ENCODE data around the gene STAT2. TPM values are rescaled to one million over a fixed set of nuclear protein-coding genes. Genes with fewer than 3 reads are reported as not detected.

Gene STAT2
- total and polyA plus RNA-seq, 9 of the 15 experiments (the other 6 are each of a cell fraction or from before 2014, with no cell fraction given), result 15.5 to 46.9 (median 40.1) TPM

DNA sequence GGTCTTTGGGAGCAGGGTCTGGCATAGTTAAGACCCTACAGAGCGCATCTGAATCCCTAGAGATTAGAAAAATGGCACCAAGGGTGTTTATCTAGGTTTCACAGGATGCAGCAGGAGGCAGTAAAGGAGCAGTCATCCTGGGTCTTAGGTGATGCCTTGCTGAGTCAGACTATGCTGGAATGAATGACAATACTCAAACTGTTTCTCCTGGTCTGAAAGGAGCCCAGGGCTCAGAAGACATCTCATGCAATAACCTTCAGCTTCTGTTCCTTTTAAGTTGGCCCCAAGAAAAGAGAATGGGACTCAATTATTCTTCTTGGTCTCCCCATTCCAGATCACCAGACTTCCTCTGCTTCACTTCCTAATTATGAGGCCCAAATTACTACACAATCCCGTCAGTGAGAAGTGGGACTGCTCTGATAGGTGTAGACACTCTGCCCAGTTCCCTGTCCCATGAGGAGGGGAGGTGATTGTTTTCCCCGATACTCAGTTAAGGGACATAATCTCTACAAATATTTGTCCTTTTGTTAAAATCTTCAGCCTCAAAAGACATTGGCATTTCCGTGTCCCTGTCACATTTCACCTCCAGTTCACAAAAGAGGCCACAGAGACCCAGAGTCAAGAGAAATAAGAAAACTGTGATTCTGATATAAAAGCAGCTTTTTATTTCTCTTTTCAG, 17.5 kb upstream of the STAT2 start (continued):
- TF ChIP-seq, protein P1, sequence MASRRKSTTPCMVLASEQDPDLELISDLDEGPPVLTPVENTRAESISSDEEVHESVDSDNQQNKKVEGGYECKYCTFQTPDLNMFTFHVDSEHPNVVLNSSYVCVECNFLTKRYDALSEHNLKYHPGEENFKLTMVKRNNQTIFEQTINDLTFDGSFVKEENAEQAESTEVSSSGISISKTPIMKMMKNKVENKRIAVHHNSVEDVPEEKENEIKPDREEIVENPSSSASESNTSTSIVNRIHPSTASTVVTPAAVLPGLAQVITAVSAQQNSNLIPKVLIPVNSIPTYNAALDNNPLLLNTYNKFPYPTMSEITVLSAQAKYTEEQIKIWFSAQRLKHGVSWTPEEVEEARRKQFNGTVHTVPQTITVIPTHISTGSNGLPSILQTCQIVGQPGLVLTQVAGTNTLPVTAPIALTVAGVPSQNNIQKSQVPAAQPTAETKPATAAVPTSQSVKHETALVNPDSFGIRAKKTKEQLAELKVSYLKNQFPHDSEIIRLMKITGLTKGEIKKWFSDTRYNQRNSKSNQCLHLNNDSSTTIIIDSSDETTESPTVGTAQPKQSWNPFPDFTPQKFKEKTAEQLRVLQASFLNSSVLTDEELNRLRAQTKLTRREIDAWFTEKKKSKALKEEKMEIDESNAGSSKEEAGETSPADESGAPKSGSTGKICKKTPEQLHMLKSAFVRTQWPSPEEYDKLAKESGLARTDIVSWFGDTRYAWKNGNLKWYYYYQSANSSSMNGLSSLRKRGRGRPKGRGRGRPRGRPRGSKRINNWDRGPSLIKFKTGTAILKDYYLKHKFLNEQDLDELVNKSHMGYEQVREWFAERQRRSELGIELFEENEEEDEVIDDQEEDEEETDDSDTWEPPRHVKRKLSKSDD (conservative IDR thresholded peaks at IDR 0.05; ENCODE audit: low read length), result no peak
- no peak for TF ChIP-seq GTF2E2 (tag; IDR thresholded peaks at IDR 0.05)
- TF ChIP-seq PCBP1 (IDR thresholded peaks at IDR 0.05; ENCODE audit: low read depth, low read length, poor library complexity, severe bottlenecking), result no peak
- no peak for TF ChIP-seq ZNF347 (CRISPR knock-in tag; IDR thresholded peaks at IDR 0.05; ENCODE audit: low read depth)
- no peak for TF ChIP-seq POLR3A (IDR thresholded peaks at IDR 0.05; ENCODE audit: borderline replicate concordance, extremely low read depth, insufficient read depth, insufficient read length)
- TF ChIP-seq HNRNPUL1 (IDR thresholded peaks at IDR 0.05; ENCODE audit: low read length), result no peak
- TF ChIP-seq NCOA6 (IDR thresholded peaks at IDR 0.05), result no peak
- TF ChIP-seq, protein P2, sequence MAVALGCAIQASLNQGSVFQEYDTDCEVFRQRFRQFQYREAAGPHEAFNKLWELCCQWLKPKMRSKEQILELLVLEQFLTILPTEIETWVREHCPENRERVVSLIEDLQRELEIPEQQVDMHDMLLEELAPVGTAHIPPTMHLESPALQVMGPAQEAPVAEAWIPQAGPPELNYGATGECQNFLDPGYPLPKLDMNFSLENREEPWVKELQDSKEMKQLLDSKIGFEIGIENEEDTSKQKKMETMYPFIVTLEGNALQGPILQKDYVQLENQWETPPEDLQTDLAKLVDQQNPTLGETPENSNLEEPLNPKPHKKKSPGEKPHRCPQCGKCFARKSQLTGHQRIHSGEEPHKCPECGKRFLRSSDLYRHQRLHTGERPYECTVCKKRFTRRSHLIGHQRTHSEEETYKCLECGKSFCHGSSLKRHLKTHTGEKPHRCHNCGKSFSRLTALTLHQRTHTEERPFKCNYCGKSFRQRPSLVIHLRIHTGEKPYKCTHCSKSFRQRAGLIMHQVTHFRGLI (CRISPR knock-in tag; IDR thresholded peaks at IDR 0.05), result no peak
- TF ChIP-seq, protein P3, sequence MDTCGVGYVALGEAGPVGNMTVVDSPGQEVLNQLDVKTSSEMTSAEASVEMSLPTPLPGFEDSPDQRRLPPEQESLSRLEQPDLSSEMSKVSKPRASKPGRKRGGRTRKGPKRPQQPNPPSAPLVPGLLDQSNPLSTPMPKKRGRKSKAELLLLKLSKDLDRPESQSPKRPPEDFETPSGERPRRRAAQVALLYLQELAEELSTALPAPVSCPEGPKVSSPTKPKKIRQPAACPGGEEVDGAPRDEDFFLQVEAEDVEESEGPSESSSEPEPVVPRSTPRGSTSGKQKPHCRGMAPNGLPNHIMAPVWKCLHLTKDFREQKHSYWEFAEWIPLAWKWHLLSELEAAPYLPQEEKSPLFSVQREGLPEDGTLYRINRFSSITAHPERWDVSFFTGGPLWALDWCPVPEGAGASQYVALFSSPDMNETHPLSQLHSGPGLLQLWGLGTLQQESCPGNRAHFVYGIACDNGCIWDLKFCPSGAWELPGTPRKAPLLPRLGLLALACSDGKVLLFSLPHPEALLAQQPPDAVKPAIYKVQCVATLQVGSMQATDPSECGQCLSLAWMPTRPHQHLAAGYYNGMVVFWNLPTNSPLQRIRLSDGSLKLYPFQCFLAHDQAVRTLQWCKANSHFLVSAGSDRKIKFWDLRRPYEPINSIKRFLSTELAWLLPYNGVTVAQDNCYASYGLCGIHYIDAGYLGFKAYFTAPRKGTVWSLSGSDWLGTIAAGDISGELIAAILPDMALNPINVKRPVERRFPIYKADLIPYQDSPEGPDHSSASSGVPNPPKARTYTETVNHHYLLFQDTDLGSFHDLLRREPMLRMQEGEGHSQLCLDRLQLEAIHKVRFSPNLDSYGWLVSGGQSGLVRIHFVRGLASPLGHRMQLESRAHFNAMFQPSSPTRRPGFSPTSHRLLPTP (IDR thresholded peaks at IDR 0.05; ENCODE audit: borderline replicate concordance, extremely low read depth, insufficient read length), result no peak
- no peak for TF ChIP-seq ZBTB17 (CRISPR knock-in tag; IDR thresholded peaks at IDR 0.05)
- TF ChIP-seq STAG1 (CRISPR knock-in tag; IDR thresholded peaks at IDR 0.05; ENCODE audit: borderline replicate concordance), result no peak
- TF ChIP-seq, protein P4, sequence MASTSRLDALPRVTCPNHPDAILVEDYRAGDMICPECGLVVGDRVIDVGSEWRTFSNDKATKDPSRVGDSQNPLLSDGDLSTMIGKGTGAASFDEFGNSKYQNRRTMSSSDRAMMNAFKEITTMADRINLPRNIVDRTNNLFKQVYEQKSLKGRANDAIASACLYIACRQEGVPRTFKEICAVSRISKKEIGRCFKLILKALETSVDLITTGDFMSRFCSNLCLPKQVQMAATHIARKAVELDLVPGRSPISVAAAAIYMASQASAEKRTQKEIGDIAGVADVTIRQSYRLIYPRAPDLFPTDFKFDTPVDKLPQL (IDR thresholded peaks at IDR 0.05; ENCODE audit: extremely low read depth, insufficient read length), result no peak
- no peak for TF ChIP-seq HDAC6 (IDR thresholded peaks at IDR 0.05; ENCODE audit: low read depth, low read length)
- TF ChIP-seq TBL1XR1 (IDR thresholded peaks at IDR 0.05; ENCODE audit: low read length in 2 of 2), result no peak; a peak in 1 of 4 replicates
- TF ChIP-seq CBFA2T2 (conservative IDR thresholded peaks at IDR 0.05), result peak; percentile 93
- no peak for TF ChIP-seq RBM14 (IDR thresholded peaks at IDR 0.05; ENCODE audit: borderline replicate concordance, insufficient read depth, low read depth, low read length)
- TF ChIP-seq TRIM28 (IDR thresholded peaks at IDR 0.05), result no peak

All from K562 (cell line).